GM20431 (cell line): ENCODE results near the gene EXOC3L4.
"Not testable (repeated sequence)": the region's sequence is repeated elsewhere in the genome, so short reads cannot be mapped to it uniquely, and the experiment has no call there.

ENCODE experiments used
- in situ Hi-C: fragments of 300-500 bp; cut with MseI, MboI; formaldehyde crosslinking; loops from one replicate; pipeline ENCODE4 v1.15.0; 2020; ENCODE audit warnings: low sequenced_read_pairs; ENCODE audit not compliant: unreplicated experiment

Gene EXOC3L4

DNA sequence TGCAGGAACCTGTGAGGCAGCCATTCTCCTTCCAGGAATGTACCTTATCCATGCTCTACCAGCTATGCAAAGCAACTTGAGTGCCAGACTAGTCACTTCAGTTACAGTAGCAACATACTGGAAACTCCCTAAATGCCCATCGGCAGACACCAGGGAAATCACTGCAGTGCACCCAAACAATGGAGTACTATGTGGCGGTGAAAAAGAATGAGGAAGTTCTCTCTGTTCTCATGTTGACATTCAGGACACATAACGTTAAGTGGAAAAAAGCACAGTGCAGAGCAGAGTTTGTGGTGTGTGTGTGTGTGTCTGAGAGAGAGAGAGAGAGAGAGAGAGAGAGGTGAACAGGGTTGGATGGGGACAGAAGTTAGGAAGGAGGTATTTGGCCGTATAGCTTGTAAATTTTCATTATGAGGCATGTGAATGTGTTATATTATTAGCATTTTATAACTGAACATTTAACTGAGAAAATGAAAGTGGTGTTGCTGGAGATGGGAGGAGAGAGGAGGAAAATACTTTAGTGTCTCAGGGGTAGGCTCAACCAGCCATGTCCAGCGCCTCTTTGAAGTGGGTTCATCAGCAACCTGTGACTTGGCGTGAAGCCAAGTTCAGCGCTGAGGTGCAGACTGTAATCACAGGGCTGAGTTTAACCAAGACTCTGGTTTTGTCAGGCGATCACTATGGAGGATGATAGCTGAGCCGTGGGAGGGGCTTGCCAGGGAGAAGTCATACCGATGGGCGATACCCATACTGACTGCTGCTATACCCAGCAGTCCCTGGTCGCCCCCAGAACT, 46.0 kb downstream of the EXOC3L4 start:
- in situ Hi-C loops, result no loop called here

- in situ Hi-C loops, result no loop called here
Measured at GRCh38 chr14:103141117-103141796, 46.7 kb downstream of the EXOC3L4 start.

- in situ Hi-C loops, result no loop called here
Measured at GRCh38 chr14:103142026-103142425, 47.5 kb downstream of the EXOC3L4 start.

GRCh38 chr14:103142721-103143302, 48.3 kb downstream of the EXOC3L4 start:
- in situ Hi-C loops, result no loop called here

GRCh38 chr14:103143506-103143905, 49.0 kb downstream of the EXOC3L4 start:
- in situ Hi-C loops, result no loop called here

GRCh38 chr14:103144085-103144484, 49.6 kb downstream of the EXOC3L4 start:
- in situ Hi-C loops, result no loop called here

DNA sequence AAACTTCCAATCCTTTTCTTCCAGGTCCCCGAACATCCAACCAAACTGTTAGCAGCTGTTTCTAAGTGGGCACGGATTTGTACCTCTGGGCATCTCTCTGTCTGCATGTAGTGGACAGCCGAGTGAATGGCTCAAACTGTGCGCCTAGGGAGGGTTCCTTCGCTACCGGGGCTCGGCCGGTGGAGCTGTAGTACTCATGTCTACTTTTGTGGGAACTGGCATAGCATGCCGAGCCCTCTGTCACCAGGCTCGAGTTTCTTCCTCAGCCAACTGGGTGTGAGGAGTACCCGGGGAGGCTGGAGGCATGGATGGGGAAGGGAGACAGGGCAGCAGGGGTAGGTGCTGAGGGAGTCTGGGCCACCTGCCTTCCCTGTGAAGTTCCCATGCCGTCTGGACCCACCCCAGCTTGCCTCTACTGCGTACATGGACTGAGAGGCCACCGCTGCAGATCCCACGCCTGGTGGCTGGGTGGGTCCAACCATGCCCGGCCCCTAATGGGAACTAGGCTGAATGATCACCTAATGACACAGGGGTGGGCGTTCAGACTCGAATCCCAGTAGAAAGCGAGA, 51.7 kb downstream of the EXOC3L4 start:
- in situ Hi-C loops, result no loop called here

DNA sequence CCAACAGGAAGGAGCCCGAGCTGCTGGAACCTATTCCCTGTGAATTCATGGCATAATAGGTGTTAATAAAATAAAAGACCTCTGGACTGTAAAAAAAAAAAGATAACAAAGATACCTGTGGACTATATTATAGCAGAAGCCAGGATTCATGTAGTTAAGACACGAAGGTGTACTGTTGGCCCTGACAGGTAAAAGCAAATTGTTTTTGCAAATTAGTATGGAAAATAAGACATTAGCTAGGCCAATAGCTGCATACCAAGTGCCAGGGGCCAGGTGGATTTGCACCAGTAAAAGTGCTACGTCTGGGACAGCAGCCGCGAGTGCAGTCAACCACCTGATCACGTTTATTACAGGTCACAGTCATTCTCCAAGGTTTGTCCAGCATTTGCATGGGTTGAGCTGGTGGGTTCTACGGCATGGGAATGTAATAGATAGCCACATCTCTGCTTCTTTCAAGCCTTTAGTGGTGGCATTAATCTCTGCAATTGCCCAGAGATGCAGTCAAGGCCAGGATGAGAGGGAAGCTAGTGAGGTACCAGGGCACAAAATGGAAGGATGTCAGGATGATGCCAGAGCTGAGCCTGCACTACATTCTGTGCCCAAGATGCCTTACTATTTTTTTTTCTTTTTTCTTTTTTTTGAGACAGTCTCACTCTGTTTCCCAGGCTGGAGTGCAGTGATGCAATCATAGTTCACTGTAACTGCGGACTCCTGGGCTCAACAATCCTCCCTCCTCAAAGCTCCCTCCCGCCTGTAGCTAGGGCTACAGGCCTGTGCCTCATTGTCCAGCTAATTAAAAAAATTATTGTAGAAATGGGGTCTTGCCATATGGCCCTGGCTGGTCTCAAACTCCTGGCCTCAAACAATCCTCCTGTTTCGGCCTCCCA, 55.1 kb downstream of the EXOC3L4 start:
- in situ Hi-C loops, result no loop called here

- in situ Hi-C loops, result no loop called here
Measured at GRCh38 chr14:103151270-103151945, 56.9 kb downstream of the EXOC3L4 start.

DNA sequence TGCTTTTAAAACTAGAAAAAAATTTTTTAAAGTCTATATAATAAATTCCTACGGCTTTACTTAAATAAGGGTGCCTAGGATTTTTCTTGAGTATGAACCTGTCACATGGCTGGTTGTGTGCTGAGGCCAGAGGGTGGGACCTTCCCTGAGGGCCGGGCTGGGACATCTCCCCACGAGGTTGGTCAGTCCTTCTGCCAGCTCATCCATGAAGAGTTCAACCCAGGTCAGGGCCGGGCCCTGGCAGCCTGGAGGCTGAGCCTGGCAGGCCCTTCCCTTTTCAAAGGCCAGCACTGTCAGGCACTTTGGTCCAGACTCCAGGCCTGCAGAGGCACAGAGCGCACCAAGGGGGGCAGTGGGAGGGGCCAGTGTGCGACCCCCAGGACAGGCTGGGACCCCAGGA, 60.5 kb downstream of the EXOC3L4 start:
- in situ Hi-C loops, result no loop called here

- in situ Hi-C loops, result not testable (repeated sequence)
Measured at GRCh38 chr14:103155416-103155815, 60.9 kb downstream of the EXOC3L4 start.

DNA sequence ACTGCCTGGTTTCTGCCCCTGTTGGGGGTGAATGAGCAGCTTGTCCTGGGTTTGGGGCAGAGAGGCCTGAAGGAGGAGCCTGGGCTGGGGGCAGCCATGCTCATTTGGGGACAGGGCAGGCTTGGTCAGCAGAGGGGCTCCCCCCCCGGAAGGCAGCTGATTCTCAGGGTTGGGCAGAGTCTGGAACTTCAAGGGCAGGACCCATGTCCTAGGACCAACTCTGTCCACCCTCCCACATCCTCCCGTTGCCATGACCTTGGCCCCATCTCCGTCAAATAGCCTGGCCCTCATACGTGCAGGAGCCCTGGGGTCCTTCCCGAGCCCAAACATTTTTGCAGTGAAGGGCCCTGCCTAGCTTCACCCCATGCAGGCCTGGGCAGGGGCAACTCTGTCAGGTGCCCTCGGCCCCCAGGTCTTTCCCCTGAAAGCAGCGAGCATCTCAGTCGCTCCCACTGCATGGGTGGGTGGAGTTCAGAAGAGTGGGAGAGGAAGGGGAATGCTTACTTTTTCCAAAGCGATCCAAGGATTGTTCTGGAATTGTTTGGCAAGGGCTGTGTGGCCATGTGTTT, 61.4 kb downstream of the EXOC3L4 start:
- in situ Hi-C loops, result no loop called here

DNA sequence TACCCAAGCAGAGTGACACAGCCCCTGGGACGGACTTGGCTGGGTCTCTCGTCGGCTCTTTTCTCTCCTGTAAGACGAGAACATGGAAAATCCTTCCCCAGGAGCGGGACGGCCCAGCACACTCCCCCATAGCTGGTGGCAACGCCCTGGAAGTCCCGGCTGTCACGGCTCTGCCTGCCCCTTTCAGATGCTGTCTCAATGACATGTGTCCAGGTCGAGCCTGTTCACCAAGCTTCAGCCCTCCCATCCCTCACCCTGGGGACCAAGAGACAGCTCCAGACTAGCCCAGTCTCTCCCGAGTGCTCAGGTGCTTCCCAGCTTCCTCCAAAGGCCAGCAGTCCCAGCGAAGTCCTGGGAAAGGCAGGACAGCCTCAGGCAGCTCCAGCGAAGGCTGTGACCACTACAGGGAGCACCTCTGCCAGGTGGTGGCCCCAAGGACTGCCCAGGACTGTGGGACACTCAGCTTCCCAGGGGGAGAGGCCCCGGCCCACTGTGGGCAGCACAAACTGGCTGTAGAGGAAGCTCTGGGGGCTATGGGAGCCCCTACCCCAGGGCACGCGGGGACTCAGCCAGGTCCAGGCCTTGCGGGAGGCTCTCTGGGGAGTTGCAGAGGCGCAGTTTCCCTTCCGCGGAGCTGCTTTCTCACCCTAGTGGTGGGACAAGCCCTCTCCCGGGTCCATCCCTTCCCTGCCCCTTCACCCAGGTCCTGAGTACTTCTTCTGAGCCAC, 62.3 kb downstream of the EXOC3L4 start:
- in situ Hi-C loops, result no loop called here

GRCh38 chr14:103157969-103158368, 63.4 kb downstream of the EXOC3L4 start:
- in situ Hi-C loops, result no loop called here

GRCh38 chr14:103158688-103159087, 64.2 kb downstream of the EXOC3L4 start:
- in situ Hi-C loops, result no loop called here
